Natural killer cell (primary cell): ENCODE measurements around the gene CCDC57. TPM values are rescaled to one million over a fixed set of nuclear protein-coding genes. Genes with fewer than 3 reads are reported as not detected.
"Not testable (repeated sequence)": the region's sequence is repeated elsewhere in the genome, so short reads cannot be mapped to it uniquely, and the experiment has no call there.

Experiments used
- ATAC-seq, 3 donors: fragments of 150-1000 bp in 2 of 3; fragments of 200-7000 bp in 1 of 3; cut with Tn5 transposase; 1 replicate in 1 of 3; 2 replicates in 2 of 3; pipeline ENCODE4 v1.10.0; 2021; ENCODE audit warnings: mild to moderate bottlenecking in 2 of 3, moderate library complexity in 2 of 3
- DNase-seq, 2 donors: peaks; one replicate each; pipeline versions ENCODE4 v3.0.0 to v3.0.0-alpha.2; 2013 to 2021; ENCODE audit warnings: mixed read lengths in 1 of 2
- H3K27ac ChIP-seq: one replicate; pipeline ENCODE4 v1.5.1; 2013; ENCODE audit warnings: mild to moderate bottlenecking, low read length
- H3K27me3 ChIP-seq: one replicate; pipeline ENCODE4 v1.6.1; 2013; ENCODE audit warnings: low read length; ENCODE audit not compliant: control insufficient read depth, insufficient read depth
- H3K36me3 ChIP-seq: one replicate; pipeline ENCODE4 v1.6.1; 2013; ENCODE audit warnings: low read length; ENCODE audit not compliant: control insufficient read depth, insufficient read depth
- H3K4me1 ChIP-seq: one replicate; pipeline ENCODE4 v1.6.1; 2013; ENCODE audit warnings: low read length; ENCODE audit not compliant: control insufficient read depth, insufficient read depth
- H3K4me3 ChIP-seq: one replicate; pipeline ENCODE4 v1.5.1; 2013; ENCODE audit warnings: low read length
- H3K9me3 ChIP-seq: one replicate; pipeline ENCODE4 v1.6.1; 2013; ENCODE audit warnings: low read length; ENCODE audit not compliant: control insufficient read depth, insufficient read depth
- H3K27ac Mint-ChIP-seq, 2 donors: one replicate each; pipeline ENCODE4 v1.8.0; 2022; ENCODE audit warnings: mild to moderate bottlenecking in 2 of 2, mixed read lengths in 2 of 2, moderate library complexity in 1 of 2
- H3K27me3 Mint-ChIP-seq, 2 donors: one replicate each; pipeline ENCODE4 v1.8.0; 2022; ENCODE audit warnings: low read depth in 2 of 2, mixed read lengths in 2 of 2
- H3K36me3 Mint-ChIP-seq: one replicate; pipeline ENCODE4 v1.8.0; 2022; ENCODE audit warnings: mixed read lengths
- H3K4me1 Mint-ChIP-seq, 2 donors: one replicate each; pipeline ENCODE4 v1.8.0; 2022; ENCODE audit warnings: mixed read lengths in 2 of 2
- H3K4me3 Mint-ChIP-seq: one replicate; pipeline ENCODE4 v1.8.0; 2022; ENCODE audit warnings: mild to moderate bottlenecking, moderate library complexity, mixed read lengths
- H3K9me3 Mint-ChIP-seq, 2 donors: one replicate each; pipeline ENCODE4 v1.8.0; 2022; ENCODE audit warnings: mixed read lengths in 2 of 2
- WGBS: methylation state at CpG from one replicate; pipeline ENCODE4 v1.1.7; 2013; ENCODE audit warnings: missing lambda C conversion rate; ENCODE audit not compliant: insufficient coverage; 5-methylcytosine and 5-hydroxymethylcytosine counted together
- intact Hi-C: fragments of 100-400 bp; cut with micrococcal nuclease; formaldehyde crosslinking; loops from one replicate; pipeline ENCODE4 v1.14.2; 2022
- total RNA-seq, 4 donors: library from RNA; stranded (reverse); fragments of 120-200 nt in 1 of 4; gene quantifications; one replicate each; pipeline versions ENCODE4 v1.2.3 to v1.2.4, GENCODE V29; 2013 to 2022
- TF ChIP-seq, protein P1 (sequence below): fragments of 200-600 bp; IDR thresholded peaks from one replicate; pipeline ENCODE4 v1.8.0; 2022; ENCODE audit warnings: antibody characterized with exemption

Gene CCDC57
- total RNA-seq, 3 donors from 2014 or later (not counting 1 experiment from before 2014, with no cell fraction given): 69.7 to 79.2 (median 75.1) TPM

- Mint-ChIP-seq H3K27ac (no peak overlapping the region), H3K36me3 (no peaks in the 10 kb centered on the region), H3K4me1 (no peaks in the 10 kb centered on the region), H3K9me3 (no peaks in the 10 kb centered on the region), H3K4me3 (no peak overlapping the region), H3K27me3 (no peaks in the 10 kb centered on the region)
- TF ChIP-seq, protein P1, sequence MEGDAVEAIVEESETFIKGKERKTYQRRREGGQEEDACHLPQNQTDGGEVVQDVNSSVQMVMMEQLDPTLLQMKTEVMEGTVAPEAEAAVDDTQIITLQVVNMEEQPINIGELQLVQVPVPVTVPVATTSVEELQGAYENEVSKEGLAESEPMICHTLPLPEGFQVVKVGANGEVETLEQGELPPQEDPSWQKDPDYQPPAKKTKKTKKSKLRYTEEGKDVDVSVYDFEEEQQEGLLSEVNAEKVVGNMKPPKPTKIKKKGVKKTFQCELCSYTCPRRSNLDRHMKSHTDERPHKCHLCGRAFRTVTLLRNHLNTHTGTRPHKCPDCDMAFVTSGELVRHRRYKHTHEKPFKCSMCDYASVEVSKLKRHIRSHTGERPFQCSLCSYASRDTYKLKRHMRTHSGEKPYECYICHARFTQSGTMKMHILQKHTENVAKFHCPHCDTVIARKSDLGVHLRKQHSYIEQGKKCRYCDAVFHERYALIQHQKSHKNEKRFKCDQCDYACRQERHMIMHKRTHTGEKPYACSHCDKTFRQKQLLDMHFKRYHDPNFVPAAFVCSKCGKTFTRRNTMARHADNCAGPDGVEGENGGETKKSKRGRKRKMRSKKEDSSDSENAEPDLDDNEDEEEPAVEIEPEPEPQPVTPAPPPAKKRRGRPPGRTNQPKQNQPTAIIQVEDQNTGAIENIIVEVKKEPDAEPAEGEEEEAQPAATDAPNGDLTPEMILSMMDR: no peak
- H3K9me3 ChIP-seq: no peaks in the 10 kb centered on the region
- WGBS: 95% methylated on average over 28 of the region's 28 CpGs
- H3K4me3 ChIP-seq: no peak overlapping the region
- H3K36me3 ChIP-seq: no peaks in the 10 kb centered on the region
- H3K27ac ChIP-seq: no peak overlapping the region
- DNase-seq (no peak), ATAC-seq (no peak)
- intact Hi-C loops: no loop called here
- H3K27me3 ChIP-seq: no peaks in the 10 kb centered on the region
- no peaks in the 10 kb centered on the region for H3K4me1 ChIP-seq
Observed at GRCh38 chr17:82138511-82138992, 74.1 kb downstream of the CCDC57 start.

- ATAC-seq: no peak
- no peak for DNase-seq
- Histone ChIP-seq H3K36me3 (no peaks in the 10 kb centered on the region), H3K4me1 (no peaks in the 10 kb centered on the region), H3K9me3 (no peaks in the 10 kb centered on the region), H3K4me3 (no peak overlapping the region), H3K27ac (no peak overlapping the region), H3K27me3 (no peaks in the 10 kb centered on the region)
- 93% methylated on average over 11 of the region's 11 CpGs for WGBS
- Mint-ChIP-seq H3K27ac (no peak overlapping the region), H3K27me3 (no peaks in the 10 kb centered on the region), H3K4me3 (no peak overlapping the region), H3K9me3 (no peaks in the 10 kb centered on the region), H3K36me3 (no peaks in the 10 kb centered on the region), H3K4me1 (no peaks in the 10 kb centered on the region)
- TF ChIP-seq, protein P1: no peak
- intact Hi-C loops: no loop called here
Observed at GRCh38 chr17:82134101-82134500, 78.5 kb downstream of the CCDC57 start.

DNA sequence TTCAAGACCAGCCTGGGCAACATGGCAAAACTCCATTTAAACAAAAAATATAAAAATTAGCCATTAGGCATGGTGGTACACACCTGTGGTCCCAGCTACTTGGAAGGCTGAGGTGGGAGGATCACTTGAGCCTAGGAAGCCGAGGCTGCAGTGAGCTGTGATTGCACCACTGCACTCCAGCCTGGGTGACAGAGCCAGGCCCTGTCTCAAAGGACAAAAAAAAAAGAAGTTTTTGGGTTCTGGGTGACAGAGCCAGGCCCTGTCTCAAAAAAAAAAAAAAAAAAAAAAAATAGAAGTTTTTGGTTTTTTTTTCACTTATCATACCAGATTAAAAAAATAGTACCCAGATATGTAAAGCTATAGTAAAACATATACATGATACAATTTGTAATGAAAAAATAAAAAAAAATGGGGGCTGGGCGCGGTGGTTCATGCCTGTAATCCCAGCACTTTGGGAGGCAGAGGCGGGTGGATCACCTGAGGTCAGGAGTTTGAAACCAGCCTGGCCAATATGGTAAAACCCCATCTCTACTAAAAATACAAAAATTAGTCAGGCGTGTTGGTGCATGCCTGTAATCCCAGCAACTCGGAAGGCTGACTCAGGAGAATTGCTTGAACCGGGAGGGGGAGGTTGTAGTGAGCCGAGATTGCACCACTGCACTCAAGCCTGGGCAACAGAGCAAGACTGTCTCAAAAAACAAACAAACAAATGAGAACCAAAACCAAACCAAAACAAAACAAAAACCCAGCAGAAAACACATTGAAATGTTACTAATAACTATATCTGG, 79.3 kb downstream of the CCDC57 start:
- DNase-seq, intact Hi-C loops, ATAC-seq, H3K27me3 Mint-ChIP-seq, H3K4me1 ChIP-seq, H3K27ac Mint-ChIP-seq, H3K27ac ChIP-seq, H3K9me3 ChIP-seq, H3K36me3 Mint-ChIP-seq, H3K36me3 ChIP-seq, H3K4me3 Mint-ChIP-seq, H3K27me3 ChIP-seq, H3K4me3 ChIP-seq, H3K9me3 Mint-ChIP-seq, H3K4me1 Mint-ChIP-seq: not testable (repeated sequence)
- 92% methylated on average over 8 of the region's 8 CpGs for WGBS

DNA sequence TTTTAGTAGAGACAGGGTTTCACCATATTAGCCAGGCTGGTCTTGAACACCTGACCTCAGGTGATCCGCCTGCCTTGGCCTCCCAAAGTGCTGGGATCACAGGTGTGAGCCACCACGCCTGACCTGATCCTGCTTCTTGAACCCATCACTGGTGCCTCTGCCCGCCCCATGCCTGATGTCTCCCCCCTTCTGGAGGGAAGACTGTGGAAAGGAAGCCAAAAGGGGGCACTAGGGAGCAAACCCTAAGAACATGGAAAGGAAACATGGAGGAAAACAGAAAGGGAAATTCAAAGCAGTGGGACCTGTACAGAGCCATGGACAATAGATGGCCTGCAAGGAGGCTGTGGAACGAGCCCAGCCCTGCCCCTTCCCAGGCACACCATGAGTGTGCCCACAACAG, 83.5 kb downstream of the CCDC57 start:
- Histone ChIP-seq H3K4me3 (no peak overlapping the region), H3K27ac (no peak overlapping the region), H3K36me3 (peaks cover under 1% of the 10 kb centered on the region), H3K27me3 (no peaks in the 10 kb centered on the region), H3K4me1 (peaks cover 27% of the 10 kb centered on the region), H3K9me3 (no peaks in the 10 kb centered on the region)
- WGBS: 96% methylated on average over 4 of the region's 4 CpGs
- Mint-ChIP-seq H3K27ac (no peak overlapping the region), H3K4me3 (no peak overlapping the region), H3K4me1 (peaks cover 8 to 11% of the 10 kb centered on the region in 2 donors), H3K36me3 (no peaks in the 10 kb centered on the region), H3K27me3 (no peaks in the 10 kb centered on the region), H3K9me3 (no peaks in the 10 kb centered on the region)
- ATAC-seq (no peak), DNase-seq (no peak)
- TF ChIP-seq, protein P1: no peak
- intact Hi-C loops: loop anchor here (10.0 kb wide), 1 partner anchor 1824 kb away; no protein-coding TSS in a partner anchor
